OCI-LY1 (cell line): ENCODE measurements around the gene PTCH1.

Experiments used
- H2AFZ ChIP-seq: fragments of 200-600 bp; sonication (generic), shearing (Covaris generic); 2 replicates; pipeline ENCODE4 v1.6.0; 2014; ENCODE audit warnings: antibody characterized with exemption, mild to moderate bottlenecking, low read length
- H3F3A ChIP-seq: fragments of 200-600 bp; sonication (generic), shearing (Covaris generic); 2 replicates; pipeline ENCODE4 v1.6.0; 2014; ENCODE audit warnings: mild to moderate bottlenecking, antibody characterized with exemption, low read length, moderate library complexity; ENCODE audit not compliant: insufficient read depth
- H3K27ac ChIP-seq: fragments of 200-600 bp; sonication (generic); 2 replicates; pipeline ENCODE4 v1.5.1; 2014; ENCODE audit warnings: low read length, mixed run types, mild to moderate bottlenecking, low read depth; ENCODE audit not compliant: poor library complexity, severe bottlenecking
- H3K27me3 ChIP-seq: fragments of 200-600 bp; sonication (generic); 2 replicates; pipeline ENCODE4 v1.6.0; 2014; ENCODE audit warnings: antibody characterized with exemption, mild to moderate bottlenecking, low read length, moderate library complexity; ENCODE audit not compliant: insufficient read depth
- H3K36me3 ChIP-seq: fragments of 200-600 bp; sonication (generic); 2 replicates; pipeline ENCODE4 v1.6.1; 2014; ENCODE audit warnings: mild to moderate bottlenecking, antibody characterized with exemption, low read length, moderate library complexity, mixed read lengths; ENCODE audit not compliant: insufficient read depth
- H3K4me1 ChIP-seq: fragments of 200-600 bp; sonication (generic); 2 replicates; pipeline ENCODE4 v1.5.1; 2014; ENCODE audit warnings: mild to moderate bottlenecking, low read length, moderate library complexity; ENCODE audit not compliant: insufficient read depth, severe bottlenecking
- H3K4me2 ChIP-seq: fragments of 200-600 bp; sonication (generic), shearing (Covaris generic); 2 replicates; pipeline ENCODE4 v1.6.1; 2014; ENCODE audit warnings: low read length
- H3K4me3 ChIP-seq: fragments of 200-600 bp; sonication (generic); 2 replicates; pipeline ENCODE4 v1.5.1; 2014; ENCODE audit warnings: low read length, low read depth, mild to moderate bottlenecking, mixed read lengths; ENCODE audit not compliant: poor library complexity, severe bottlenecking
- H3K79me2 ChIP-seq: fragments of 200-600 bp; shearing (Covaris generic); 2 replicates; pipeline ENCODE4 v1.6.1; 2016; ENCODE audit warnings: mixed run types, low read length, mixed read lengths; ENCODE audit not compliant: insufficient read depth
- H3K9ac ChIP-seq: fragments of 200-600 bp; sonication (generic), shearing (Covaris generic); 2 replicates; pipeline ENCODE4 v1.6.1; 2014; ENCODE audit warnings: mild to moderate bottlenecking, low read length, mixed read lengths
- H3K9me2 ChIP-seq: fragments of 200-600 bp; sonication (generic), shearing (Covaris generic); 2 replicates; pipeline ENCODE4 v1.6.1; 2014; ENCODE audit warnings: low read depth, mild to moderate bottlenecking, low read length, mixed read lengths
- H3K9me3 ChIP-seq: fragments of 200-600 bp; shearing (Covaris generic); 2 replicates; pipeline ENCODE4 v1.6.1; 2014; ENCODE audit warnings: low read length, mixed read lengths
- H4K20me1 ChIP-seq: fragments of 200-600 bp; sonication (generic), shearing (Covaris generic); 2 replicates; pipeline ENCODE4 v1.6.0; 2016; ENCODE audit warnings: mild to moderate bottlenecking, low read length; ENCODE audit not compliant: insufficient read depth
- EZH2 ChIP-seq: fragments of 200-600 bp; sonication (generic), shearing (Covaris generic); IDR thresholded peaks from 2 replicates; pipeline ENCODE4 v1.8.0; 2017; ENCODE audit warnings: borderline replicate concordance, mixed run types, mild to moderate bottlenecking, antibody characterized with exemption, low read length, moderate library complexity, mixed read lengths
- TF ChIP-seq, protein P1 (sequence below): fragments of 200-600 bp; sonication (generic), shearing (Covaris generic); IDR thresholded peaks from 2 replicates; pipeline ENCODE4 v1.5.1; 2017; ENCODE audit warnings: mild to moderate bottlenecking, antibody characterized with exemption, low read length, moderate library complexity, mixed read lengths

Gene PTCH1

DNA sequence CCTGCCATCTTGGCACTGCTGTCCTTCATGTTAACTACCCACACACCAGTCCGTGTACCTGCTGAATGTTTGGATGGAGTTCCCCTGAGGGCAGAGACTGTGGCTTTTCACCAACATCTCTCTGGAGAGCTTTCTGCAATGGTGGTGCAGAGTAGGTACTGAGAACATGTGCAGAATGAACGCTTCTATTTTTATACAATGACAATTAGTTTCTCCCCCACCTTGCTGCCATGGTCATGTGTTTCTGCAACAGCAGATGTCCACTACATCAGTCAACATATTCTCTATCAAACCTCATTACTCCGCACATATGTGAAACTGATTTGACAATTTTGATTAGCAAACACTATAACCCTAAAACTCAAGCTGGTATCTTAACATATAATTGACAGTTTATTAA lies 14.5 kb downstream of the PTCH1 start:
- Histone ChIP-seq H3K27me3 (no peaks in the 10 kb centered on the region), H3K9me3 (no peaks in the 10 kb centered on the region), H3K36me3 (peaks cover 41% of the 10 kb centered on the region; the same call in 1 of the 2 replicates), H3K27ac (peak overlapping the region; percentile 53), H3K79me2 (peaks cover 56% of the 10 kb centered on the region), H3F3A (no peaks in the 10 kb centered on the region), H3K9ac (no peak overlapping the region; the same call in 1 of the 2 replicates), H3K4me3 (peak overlapping the region; percentile 33), H3K4me2 (peak overlapping the region; percentile 60), H2AFZ (no peak overlapping the region), H4K20me1 (no peaks in the 10 kb centered on the region), H3K4me1 (peaks cover 62% of the 10 kb centered on the region), H3K9me2 (no peaks in the 10 kb centered on the region)
- TF ChIP-seq, protein P1, sequence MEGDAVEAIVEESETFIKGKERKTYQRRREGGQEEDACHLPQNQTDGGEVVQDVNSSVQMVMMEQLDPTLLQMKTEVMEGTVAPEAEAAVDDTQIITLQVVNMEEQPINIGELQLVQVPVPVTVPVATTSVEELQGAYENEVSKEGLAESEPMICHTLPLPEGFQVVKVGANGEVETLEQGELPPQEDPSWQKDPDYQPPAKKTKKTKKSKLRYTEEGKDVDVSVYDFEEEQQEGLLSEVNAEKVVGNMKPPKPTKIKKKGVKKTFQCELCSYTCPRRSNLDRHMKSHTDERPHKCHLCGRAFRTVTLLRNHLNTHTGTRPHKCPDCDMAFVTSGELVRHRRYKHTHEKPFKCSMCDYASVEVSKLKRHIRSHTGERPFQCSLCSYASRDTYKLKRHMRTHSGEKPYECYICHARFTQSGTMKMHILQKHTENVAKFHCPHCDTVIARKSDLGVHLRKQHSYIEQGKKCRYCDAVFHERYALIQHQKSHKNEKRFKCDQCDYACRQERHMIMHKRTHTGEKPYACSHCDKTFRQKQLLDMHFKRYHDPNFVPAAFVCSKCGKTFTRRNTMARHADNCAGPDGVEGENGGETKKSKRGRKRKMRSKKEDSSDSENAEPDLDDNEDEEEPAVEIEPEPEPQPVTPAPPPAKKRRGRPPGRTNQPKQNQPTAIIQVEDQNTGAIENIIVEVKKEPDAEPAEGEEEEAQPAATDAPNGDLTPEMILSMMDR, result no peak
- no peak for TF ChIP-seq EZH2

DNA sequence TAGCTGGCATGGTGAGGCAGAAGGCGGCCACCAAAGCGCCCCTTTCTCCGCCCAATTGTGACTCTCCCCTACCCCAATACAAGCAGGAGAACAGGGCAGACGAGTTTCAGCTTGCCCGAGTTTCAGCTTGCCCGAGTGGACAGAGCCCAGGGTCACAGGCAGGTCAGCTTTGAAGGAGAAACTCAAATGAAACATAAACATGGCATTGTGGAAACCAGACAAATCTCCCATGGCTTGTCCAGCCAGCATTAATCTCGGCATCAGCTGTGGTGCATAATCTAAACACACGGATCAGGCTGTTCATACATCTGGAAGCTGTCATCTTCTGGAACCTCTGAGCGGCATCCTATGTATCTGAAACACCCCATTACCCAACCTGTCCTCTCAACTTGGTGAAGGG lies 16.9 kb downstream of the PTCH1 start:
- H3K9ac ChIP-seq, result no peak overlapping the region
- no peak overlapping the region for H3K4me2 ChIP-seq
- H3K27me3 ChIP-seq, result no peaks in the 10 kb centered on the region
- no peaks in the 10 kb centered on the region for H3K9me3 ChIP-seq
- no peak overlapping the region for H3K27ac ChIP-seq
- no peaks in the 10 kb centered on the region for H3K9me2 ChIP-seq
- H3F3A ChIP-seq, result peaks cover 10% of the 10 kb centered on the region; the same call in 1 of the 2 replicates
- H3K36me3 ChIP-seq, result peaks cover 41% of the 10 kb centered on the region; the same call in 1 of the 2 replicates
- H4K20me1 ChIP-seq, result no peaks in the 10 kb centered on the region
- TF ChIP-seq, protein P1, result no peak
- TF ChIP-seq EZH2, result no peak
- no peak overlapping the region for H2AFZ ChIP-seq
- H3K4me3 ChIP-seq, result no peak overlapping the region
- peaks cover 79% of the 10 kb centered on the region for H3K4me1 ChIP-seq
- peaks cover 56% of the 10 kb centered on the region for H3K79me2 ChIP-seq

DNA sequence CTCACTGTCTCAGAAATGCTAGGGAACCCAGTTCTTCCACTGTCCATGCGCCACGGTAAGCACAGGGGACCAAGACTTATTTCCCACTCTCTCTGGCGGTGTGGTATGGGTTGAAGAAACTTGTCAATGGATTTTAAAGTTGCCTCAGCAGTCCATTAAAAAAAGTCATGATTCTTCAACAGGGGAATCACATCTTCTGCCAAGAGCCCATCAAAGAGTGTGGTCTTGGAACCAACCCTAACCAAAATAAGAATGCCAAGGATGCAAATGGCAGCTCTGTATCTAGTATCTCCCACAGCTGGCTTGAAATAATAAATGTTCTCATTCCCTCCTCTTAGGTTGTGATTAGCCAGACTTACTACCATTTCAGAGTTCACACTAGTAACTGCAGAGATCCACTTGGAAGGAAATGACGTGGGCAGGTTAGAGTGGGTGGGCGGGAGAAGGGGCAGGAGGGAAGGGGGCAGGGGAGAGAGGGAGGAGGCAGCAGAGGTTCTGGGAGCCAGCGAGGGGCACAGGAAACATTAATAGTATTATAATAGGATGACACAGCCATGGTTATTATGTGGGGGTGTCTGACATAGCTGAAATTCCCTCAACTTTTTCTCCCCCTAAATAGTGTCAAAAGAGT lies 17.6 kb downstream of the PTCH1 start:
- Histone ChIP-seq H3K27ac (no peak overlapping the region), H3K27me3 (no peaks in the 10 kb centered on the region), H3F3A (peaks cover 13% of the 10 kb centered on the region; the same call in 1 of the 2 replicates), H4K20me1 (no peaks in the 10 kb centered on the region), H3K4me1 (peaks cover 79% of the 10 kb centered on the region), H3K4me2 (no peak overlapping the region), H3K9ac (no peak overlapping the region), H3K9me2 (no peaks in the 10 kb centered on the region), H3K9me3 (no peaks in the 10 kb centered on the region), H3K4me3 (no peak overlapping the region), H3K79me2 (peaks cover 54% of the 10 kb centered on the region), H3K36me3 (peaks cover 40% of the 10 kb centered on the region; the same call in 1 of the 2 replicates), H2AFZ (no peak overlapping the region)
- no peak for TF ChIP-seq EZH2
- TF ChIP-seq, protein P1, result no peak
